Kidney (tissue), 14 donors: ENCODE measurements around the gene NSF. TPM values are rescaled to one million over a fixed set of nuclear protein-coding genes. Genes with fewer than 3 reads are reported as not detected.

ENCODE experiments used
- DNase-seq, 5 donors: peaks; one replicate each; pipeline ENCODE4 v3.0.0-alpha.2; 2013 to 2020
- FAIRE-seq: peaks from 2 replicates; lab custom pipeline; 2012; peaks lifted over from hg19 to GRCh38; lab: Jason Lieb, UNC
- H3K27ac ChIP-seq, 2 donors: one replicate each; pipeline ENCODE4 v1.7.0; 2013; ENCODE audit warnings: low read depth in 2 of 2, low read length in 2 of 2, inconsistent platforms in 1 of 2
- H3K27me3 ChIP-seq: one replicate; pipeline ENCODE4 v1.7.1; 2013; ENCODE audit warnings: low read length, inconsistent platforms; ENCODE audit not compliant: control insufficient read depth, insufficient read depth
- H3K36me3 ChIP-seq, 3 donors: one replicate each; pipeline versions ENCODE4 v1.7.0 to v1.7.1; 2013; ENCODE audit warnings: low read length in 3 of 3, control low read depth in 1 of 3, inconsistent platforms in 1 of 3; ENCODE audit not compliant: insufficient read depth in 3 of 3, control insufficient read depth in 2 of 3
- H3K4me1 ChIP-seq, 3 donors: one replicate each; pipeline versions ENCODE4 v1.7.0 to v1.7.1; 2013; ENCODE audit warnings: low read length in 3 of 3, inconsistent platforms in 1 of 3, low read depth in 1 of 3; ENCODE audit not compliant: control insufficient read depth in 2 of 3, insufficient read depth in 2 of 3
- H3K4me3 ChIP-seq, 3 donors: one replicate each; pipeline versions ENCODE4 v1.7.0 to v1.8.1; 2013; ENCODE audit warnings: low read length in 3 of 3, control low read depth in 1 of 3, inconsistent platforms in 1 of 3
- H3K9ac ChIP-seq, 3 donors: one replicate each; pipeline versions ENCODE4 v1.7.0 to v1.7.1; 2013; ENCODE audit warnings: low read length in 3 of 3, control low read depth in 1 of 3, inconsistent platforms in 1 of 3
- H3K9me3 ChIP-seq, 3 donors: one replicate each; pipeline versions ENCODE4 v1.7.0 to v1.7.1; 2013; ENCODE audit warnings: low read length in 3 of 3, control low read depth in 1 of 3, inconsistent platforms in 1 of 3; ENCODE audit not compliant: control insufficient read depth in 2 of 3, insufficient read depth in 1 of 3
- intact Hi-C: fragments of 100-400 bp; cut with DNase I; formaldehyde crosslinking; loops from one replicate; pipeline ENCODE4 v1.11.1; 2022
- polyA plus RNA-seq: library from polyadenylated mRNA; stranded (reverse); fragments of 350-450 nt; fragmentation: Illumina TruSeq; extraction: RNeasy Lipid Tissue Mini Kit (QIAGEN cat#74804); gene quantifications from one replicate; pipeline ENCODE4 v1.2.3, GENCODE V29; 2014; ENCODE audit warnings: low read depth, low replicate concordance; ENCODE audit not compliant: insufficient read depth
- total RNA-seq: library from RNA; stranded (reverse); fragmentation: NEBNext Ultra II Directional; extraction: Animal tissue kit (Norgen Biotek cat#: 25700); gene quantifications from one replicate; pipeline ENCODE4 v1.2.1, GENCODE V29; 2021
- TF ChIP-seq, protein P1 (sequence below): IDR thresholded peaks from 3 replicates; pipeline ENCODE4 v1.5.1; 2012; ENCODE audit warnings: mild to moderate bottlenecking, moderate library complexity, borderline replicate concordance; ENCODE audit not compliant: insufficient read depth; ENCODE audit errors: extremely low read depth
- donor health status: control.
- donor health status: control.
- donor health status: control.
- donor health status: control.
- donor health status: control.
- donor health status: DM: yes; HTN: yes; CAD: no.
- donor health status: Normal renal cell carcinoma (clear cell type).

Gene NSF
- total and polyA plus RNA-seq, 2 donors from 2014 or later: 14.2 to 52.4 TPM

DNA sequence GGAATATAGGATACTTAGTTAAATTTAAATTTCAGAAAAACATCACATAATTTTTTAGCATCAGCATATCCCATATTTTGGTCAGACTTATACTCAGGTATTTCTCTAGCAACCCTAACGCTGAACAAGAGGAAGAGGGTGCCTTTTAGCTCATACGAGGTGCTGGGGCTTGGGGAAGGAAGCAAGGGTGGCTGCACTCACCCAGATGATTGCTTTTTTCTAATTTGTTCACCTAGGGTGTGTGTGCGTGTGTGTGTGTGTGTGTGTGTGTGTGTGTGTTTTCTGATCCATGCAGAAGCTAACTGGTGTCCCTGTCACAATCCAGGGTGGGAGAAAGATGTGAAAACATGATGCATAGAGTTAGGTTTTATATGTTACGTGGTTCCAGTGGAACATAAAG is 146.9 kb downstream of the NSF start:
- Histone ChIP-seq H3K27me3 (no peaks in the 10 kb centered on the region), H3K4me3 (no peak overlapping the region), H3K9me3 (no peaks in the 10 kb centered on the region), H3K9ac (no peak overlapping the region), H3K4me1 (no peaks in the 10 kb centered on the region), H3K36me3 (no peaks in the 10 kb centered on the region), H3K27ac (no peak overlapping the region)
- TF ChIP-seq, protein P1, sequence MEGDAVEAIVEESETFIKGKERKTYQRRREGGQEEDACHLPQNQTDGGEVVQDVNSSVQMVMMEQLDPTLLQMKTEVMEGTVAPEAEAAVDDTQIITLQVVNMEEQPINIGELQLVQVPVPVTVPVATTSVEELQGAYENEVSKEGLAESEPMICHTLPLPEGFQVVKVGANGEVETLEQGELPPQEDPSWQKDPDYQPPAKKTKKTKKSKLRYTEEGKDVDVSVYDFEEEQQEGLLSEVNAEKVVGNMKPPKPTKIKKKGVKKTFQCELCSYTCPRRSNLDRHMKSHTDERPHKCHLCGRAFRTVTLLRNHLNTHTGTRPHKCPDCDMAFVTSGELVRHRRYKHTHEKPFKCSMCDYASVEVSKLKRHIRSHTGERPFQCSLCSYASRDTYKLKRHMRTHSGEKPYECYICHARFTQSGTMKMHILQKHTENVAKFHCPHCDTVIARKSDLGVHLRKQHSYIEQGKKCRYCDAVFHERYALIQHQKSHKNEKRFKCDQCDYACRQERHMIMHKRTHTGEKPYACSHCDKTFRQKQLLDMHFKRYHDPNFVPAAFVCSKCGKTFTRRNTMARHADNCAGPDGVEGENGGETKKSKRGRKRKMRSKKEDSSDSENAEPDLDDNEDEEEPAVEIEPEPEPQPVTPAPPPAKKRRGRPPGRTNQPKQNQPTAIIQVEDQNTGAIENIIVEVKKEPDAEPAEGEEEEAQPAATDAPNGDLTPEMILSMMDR: no peak
- intact Hi-C loops: no loop called here
- FAIRE-seq (no peak), DNase-seq (no peak)

DNA sequence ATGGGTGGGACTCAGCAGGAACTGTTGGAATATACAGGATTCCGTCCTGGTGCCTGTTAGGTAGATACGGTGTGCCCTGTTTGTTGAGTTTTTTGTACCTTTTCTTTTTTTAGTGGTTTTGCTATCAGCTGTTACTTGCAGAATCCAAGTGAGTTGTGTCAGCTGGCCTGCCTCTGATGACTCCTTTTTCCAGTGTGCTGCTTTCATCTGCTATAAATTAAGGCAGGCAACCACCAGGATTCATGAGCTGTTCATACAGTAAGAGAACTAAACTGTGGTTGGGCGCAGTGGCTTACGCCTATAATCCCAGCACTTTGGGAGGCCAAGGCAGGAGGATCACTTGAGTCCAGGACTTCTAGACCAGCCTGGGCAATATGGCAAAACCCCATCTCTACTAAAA is 148.1 kb downstream of the NSF start:
- Histone ChIP-seq H3K9me3 (no peaks in the 10 kb centered on the region), H3K4me1 (no peaks in the 10 kb centered on the region), H3K27ac (no peak overlapping the region), H3K4me3 (no peak overlapping the region), H3K9ac (no peak overlapping the region), H3K27me3 (no peaks in the 10 kb centered on the region), H3K36me3 (peaks cover 0 to 2% (median 0%) of the 10 kb centered on the region in 3 donors)
- TF ChIP-seq, protein P1: no peak
- no peak for FAIRE-seq
- no peak for DNase-seq
- intact Hi-C loops: no loop called here

DNA sequence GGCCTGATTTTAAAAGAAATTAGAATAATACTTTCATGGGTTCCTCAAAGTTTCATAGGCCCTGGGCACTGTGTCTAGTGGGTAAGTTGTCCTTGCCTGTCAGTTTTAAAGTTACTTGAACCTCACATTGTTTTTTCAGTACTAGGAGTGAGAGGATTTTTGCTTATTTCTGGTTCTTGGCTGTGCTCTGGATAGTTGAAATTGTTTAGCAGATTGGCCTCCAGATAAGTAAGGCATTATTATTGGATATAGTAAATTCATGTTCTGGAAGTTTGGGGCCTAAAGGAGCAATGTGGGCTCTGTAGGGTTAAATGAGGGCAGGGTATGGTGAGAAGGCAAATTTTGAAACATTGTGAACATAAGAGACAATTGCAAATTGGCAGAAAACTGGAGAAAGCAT is 149.5 kb downstream of the NSF start:
- no peak overlapping the region for H3K9ac ChIP-seq
- FAIRE-seq: no peak
- TF ChIP-seq, protein P1: no peak

GRCh38 chr17:46741122-46741730 is 150.8 kb downstream of the NSF start:
- H3K4me3 ChIP-seq: no peak overlapping the region
- no peaks in the 10 kb centered on the region for H3K27me3 ChIP-seq
- no peak overlapping the region for H3K27ac ChIP-seq
- intact Hi-C loops: no loop called here
- H3K9me3 ChIP-seq: no peaks in the 10 kb centered on the region
- H3K36me3 ChIP-seq: peaks cover 0 to 2% (median 0%) of the 10 kb centered on the region in 3 donors
- H3K4me1 ChIP-seq: no peaks in the 10 kb centered on the region
- FAIRE-seq: no peak
- no peak overlapping the region for H3K9ac ChIP-seq
- TF ChIP-seq, protein P1: no peak
- DNase-seq: no peak

More for the DNA sequence above, 149.5 kb downstream of the NSF start:
- intact Hi-C loops: no loop called here
- no peak for DNase-seq
- H3K9me3 ChIP-seq: no peaks in the 10 kb centered on the region
- no peaks in the 10 kb centered on the region for H3K4me1 ChIP-seq
- no peak overlapping the region for H3K27ac ChIP-seq
- no peak overlapping the region for H3K4me3 ChIP-seq
- H3K27me3 ChIP-seq: no peaks in the 10 kb centered on the region
- H3K36me3 ChIP-seq: peaks cover 0 to 2% (median 0%) of the 10 kb centered on the region in 3 donors
